Muscle of back (tissue), 11 donors: ENCODE results near the gene APBB2. TPM values are rescaled to one million over a fixed set of nuclear protein-coding genes. Genes with fewer than 3 reads are reported as not detected.
A peak's percentile ranks its signal among the peaks of the same experiment; 100 is the strongest.
"Not testable (repeated sequence)": the region's sequence is repeated elsewhere in the genome, so short reads cannot be mapped to it uniquely, and the experiment has no call there.

Source experiments
- DNase-seq, 3 donors: peaks; one replicate each; pipeline versions ENCODE4 v3.0.0 to v3.0.0-alpha.2; 2013
- polyA plus RNA-seq, 10 donors: library from polyadenylated mRNA; unstranded; fragments of 120-200 nt; gene quantifications; one replicate each; pipeline ENCODE4 v1.2.1, GENCODE V29; 2013; ENCODE audit not compliant: insufficient read length in 10 of 10

Gene APBB2
- polyA plus RNA-seq, 10 donors: 29.5 to 55.5 (median 44.6) TPM

GRCh38 chr4:40948014-40948413 lies 266.3 kb downstream of the APBB2 start:
- DNase-seq: peak in 1 of 3 donors; percentile 45

- no peak for DNase-seq
Measured at GRCh38 chr4:40946652-40947051, 267.7 kb downstream of the APBB2 start.

GRCh38 chr4:40940756-40941155 lies 273.6 kb downstream of the APBB2 start:
- peak in 2 of 3 donors; percentile 71 to 83 for DNase-seq

GRCh38 chr4:40940317-40940741 lies 274.0 kb downstream of the APBB2 start:
- peak; percentile 71 to 92 (median 81) for DNase-seq

- DNase-seq: no peak
Measured at GRCh38 chr4:40939856-40940255, 274.5 kb downstream of the APBB2 start.

DNA sequence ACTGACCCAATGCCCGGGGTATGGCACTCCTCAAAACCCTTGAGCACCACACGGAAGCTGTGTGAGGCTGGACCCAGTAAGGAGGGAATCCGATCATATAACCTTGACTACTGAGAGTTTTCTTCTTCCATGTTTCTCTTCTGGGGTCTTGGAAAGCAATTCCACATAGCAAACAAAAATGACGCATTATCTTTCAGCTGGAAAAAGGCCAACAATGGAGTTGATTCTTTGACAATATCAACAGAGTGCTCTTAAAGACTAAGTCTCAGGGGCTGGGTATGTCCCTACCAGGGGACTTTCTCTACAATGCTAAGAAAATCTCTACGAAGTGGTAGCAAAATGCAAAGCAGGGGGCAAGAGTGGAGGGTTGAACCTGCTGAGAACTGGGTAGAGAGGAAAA lies 276.0 kb downstream of the APBB2 start:
- DNase-seq: no peak

- DNase-seq: no peak
Measured at GRCh38 chr4:40937140-40937725, 277.1 kb downstream of the APBB2 start.

DNA sequence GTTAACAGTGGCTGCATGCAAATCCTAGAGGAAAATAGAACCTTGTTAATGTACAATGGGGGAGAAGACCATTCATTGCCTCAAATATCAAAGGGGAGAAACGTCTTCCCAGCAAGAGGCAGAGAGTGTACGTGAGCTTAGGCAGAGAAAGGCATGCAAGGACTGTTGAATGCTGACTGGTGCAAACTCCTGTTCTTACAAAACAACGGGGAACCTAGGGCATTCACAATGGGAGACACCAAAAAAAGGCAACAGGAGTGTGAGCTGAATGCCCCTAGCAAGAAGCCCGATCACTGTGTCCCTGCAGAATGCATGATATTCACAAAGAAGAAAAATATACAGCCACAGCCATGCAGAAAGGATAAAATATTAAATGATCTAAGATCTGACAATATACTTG lies 279.7 kb downstream of the APBB2 start:
- DNase-seq: no peak

DNA sequence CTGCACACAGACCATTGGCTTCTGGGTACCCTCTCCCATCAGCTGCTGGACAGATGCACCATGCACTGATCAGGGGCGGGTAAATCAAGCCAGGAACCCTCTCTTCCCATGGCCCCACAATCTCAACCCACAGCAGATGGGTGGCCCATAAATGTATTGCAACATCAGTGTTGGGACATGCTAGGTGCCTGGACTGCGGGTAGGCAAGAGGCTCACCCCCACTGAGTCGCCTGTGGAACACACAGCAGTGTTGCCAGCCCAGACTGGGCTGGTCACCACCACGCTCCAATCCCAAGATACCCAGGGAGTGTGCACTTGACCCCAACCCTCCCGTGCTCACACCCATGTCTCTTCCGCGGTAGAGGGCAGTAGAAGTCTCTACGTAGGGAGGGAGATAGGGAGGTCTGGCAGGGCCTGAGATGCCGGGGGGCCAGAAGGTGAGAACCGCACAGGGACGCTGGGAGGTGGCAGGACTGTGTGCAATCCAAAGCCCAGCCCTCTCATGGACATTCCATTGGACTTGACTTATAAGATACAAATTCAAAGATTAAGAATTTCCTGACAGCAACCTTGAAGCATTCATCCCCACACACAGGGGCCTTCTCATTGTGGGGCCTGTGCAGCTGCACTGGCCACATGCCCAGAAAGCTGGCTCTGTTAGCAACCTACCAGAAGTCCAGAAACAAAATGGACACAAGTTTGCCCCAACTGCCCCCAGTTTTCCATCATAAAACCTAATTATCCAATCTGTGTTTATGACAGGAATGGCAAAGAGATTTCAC lies 280.9 kb downstream of the APBB2 start:
- DNase-seq: peak; percentile 45 to 79 (median 66)

- DNase-seq: no peak
Measured at GRCh38 chr4:40931841-40932240, 282.5 kb downstream of the APBB2 start.

DNA sequence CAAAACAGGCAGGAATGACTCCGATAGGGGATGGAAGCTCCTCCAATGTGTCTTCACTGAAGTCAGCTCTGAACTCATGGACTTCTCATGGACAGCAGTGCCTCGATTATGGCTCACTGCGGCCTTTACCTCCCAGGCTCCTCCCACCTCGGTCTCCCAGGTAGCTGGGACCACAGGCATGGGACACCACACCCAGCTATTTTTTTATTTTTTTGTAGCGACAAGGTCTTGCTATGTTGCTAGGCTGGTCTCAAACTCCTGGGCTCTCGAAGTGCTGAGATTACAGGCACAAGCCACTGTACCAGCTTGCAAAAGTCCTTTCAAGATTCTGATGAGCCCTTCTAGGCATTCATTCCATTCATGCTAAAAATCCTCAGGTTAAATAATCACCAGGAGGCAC lies 283.1 kb downstream of the APBB2 start:
- DNase-seq: no peak

DNA sequence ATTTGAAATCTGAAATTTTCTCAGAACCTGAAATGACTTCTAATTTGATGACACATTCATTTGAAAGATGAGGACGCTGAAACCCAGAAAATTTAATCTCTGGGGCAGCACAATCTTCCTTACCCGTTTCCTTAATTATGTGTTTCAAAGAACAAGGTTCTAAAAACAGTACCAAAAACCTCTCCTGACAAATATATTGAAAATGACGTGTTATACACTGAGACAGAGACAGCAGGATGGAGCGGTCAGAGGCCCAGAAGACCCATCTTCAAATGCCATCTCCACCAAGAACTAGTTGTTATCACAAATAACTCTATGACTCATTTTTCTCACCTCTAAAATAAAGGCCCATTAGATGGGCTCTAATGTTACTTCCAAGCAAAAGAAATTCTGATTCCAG lies 287.3 kb downstream of the APBB2 start:
- DNase-seq: no peak

- DNase-seq: no peak
Measured at GRCh38 chr4:40924793-40925117, 289.6 kb downstream of the APBB2 start.

DNA sequence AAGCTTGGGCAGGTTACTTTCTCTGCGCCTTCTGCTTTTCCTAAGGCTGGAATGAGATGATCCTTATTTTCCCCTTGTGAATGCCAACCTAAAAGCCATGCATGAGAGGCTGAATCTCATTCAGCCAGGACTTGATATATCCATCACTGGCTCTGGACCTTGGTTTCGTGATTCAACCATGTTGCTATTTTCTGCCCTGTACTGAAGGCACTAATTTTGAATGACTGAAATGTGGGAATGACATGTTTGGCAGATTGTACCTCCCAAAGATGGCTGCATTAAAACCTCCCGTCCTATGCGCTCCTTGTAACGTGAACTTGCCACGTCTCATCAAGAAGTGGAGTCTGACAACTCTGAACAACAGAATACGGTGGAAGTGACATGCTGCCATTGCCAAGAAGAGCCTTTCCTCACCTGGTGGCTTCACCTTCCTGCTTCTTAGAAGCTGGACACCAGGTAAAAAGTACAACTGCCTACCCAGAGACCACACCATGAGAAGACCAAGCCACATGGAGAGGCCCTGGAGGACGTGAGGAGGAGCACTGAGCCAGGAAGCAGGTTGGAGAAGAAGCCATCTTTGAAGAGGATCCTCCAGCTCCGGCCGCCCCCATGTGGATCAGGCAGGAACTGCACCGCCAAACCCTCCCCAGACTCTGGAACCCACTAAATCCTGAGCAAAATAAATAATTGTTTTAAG lies 290.1 kb downstream of the APBB2 start:
- DNase-seq: peak in 2 of 3 donors; percentile 26 to 49

DNA sequence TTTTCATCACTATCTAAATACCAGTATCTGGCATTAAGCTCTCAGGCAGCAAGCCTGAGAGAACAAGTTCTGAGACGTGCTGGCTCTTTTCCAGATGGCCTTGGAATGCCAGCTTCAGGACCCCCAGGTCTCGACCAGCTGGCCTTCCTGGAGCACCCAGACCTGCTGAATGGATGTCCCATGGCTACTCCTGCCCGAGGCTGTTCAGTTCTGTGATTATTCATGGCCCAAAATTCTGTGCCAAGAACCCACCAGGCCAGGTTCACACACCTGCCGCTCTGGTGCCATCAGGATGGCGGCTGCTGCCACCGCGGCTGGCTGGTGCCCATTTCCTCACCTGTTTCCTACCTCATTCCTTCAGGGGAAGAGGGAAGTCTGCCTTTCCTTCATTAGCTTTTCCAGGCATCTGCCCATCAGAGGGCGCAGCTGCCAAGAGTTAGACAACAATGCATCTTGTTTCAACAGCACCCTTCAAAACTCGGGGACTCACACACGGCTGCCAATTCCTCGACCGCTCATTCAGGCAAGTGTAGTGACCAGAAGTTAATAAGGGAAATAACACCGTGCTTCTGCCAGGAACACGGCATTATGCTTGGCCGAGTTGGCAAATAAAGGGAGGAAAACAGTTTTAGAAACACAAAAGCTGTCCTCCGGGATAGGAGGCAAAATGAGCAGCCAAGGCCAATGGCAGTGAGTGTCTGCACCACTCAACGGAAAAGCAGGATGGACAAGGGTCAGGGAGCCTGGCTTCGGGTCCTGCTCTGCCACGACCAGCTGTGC lies 290.8 kb downstream of the APBB2 start:
- no peak for DNase-seq

- not testable (repeated sequence) for DNase-seq
Measured at GRCh38 chr4:40919976-40920375, 294.4 kb downstream of the APBB2 start.

- DNase-seq: peak in 1 of 3 donors; percentile 73
Measured at GRCh38 chr4:40918330-40918729, 296.0 kb downstream of the APBB2 start.

DNA sequence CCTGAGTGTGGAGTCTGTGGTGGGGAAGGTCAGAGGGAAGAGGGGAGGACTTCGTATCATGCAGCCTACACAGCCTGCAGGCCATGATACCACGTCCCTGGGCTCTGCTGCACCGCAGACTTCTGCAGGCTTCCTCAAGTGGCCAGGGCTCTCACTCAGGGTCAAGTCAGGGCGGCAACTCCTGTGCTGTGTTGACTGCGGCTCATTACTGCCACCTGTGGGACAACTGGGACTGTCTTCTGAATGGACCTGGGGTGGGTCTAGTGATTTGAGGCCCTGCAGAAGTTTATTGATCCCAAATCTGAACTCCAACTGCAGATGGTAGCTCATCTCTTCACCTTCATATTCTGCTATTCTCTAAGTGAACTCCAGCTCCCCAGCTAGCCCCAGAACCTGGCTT lies 297.5 kb downstream of the APBB2 start:
- DNase-seq: no peak

DNA sequence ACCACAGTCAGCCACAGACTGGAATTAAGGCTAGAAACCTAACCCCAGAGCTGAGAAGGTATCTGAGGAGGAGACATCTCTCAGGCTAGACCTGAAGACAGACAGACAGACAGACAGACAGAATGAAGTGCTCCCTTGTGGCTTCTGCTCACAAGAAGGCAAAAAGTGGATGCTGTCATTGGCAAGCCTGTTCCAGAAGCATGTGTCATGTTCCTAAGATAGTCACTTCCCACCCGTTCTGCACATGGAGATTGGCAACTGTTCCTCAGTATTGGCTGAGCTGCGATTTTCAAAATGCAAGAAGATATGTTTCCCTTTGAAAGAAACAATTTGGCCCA lies 298.2 kb downstream of the APBB2 start:
- peak in 2 of 3 donors; percentile 61 to 83 for DNase-seq

GRCh38 chr4:40915318-40916217 lies 298.8 kb downstream of the APBB2 start:
- peak in 1 of 3 donors; percentile 46 for DNase-seq
